Astrocyte of the spinal cord (primary cell): Measurements from ENCODE around the gene ARPC1B.
A peak's percentile ranks its signal among the peaks of the same experiment; 100 is the strongest.
"Not testable (repeated sequence)": the region's sequence is repeated elsewhere in the genome, so short reads cannot be mapped to it uniquely, and the experiment has no call there.

ENCODE experiments used
- DNase-seq: peaks from one replicate; pipeline ENCODE4 v3.0.0; 2011; ENCODE audit warnings: low read depth, low spot score
- H3K4me3 ChIP-seq: 2 replicates; pipeline ENCODE4 v1.5.1; 2011; ENCODE audit warnings: low read depth, mild to moderate bottlenecking, low read length, moderate library complexity
- CTCF ChIP-seq: IDR thresholded peaks from 2 replicates; pipeline ENCODE4 v1.5.1; 2012; ENCODE audit warnings: low read depth, mild to moderate bottlenecking, low read length, inconsistent platforms
- in situ Hi-C: cut with HindIII; loops from 2 replicates; pipeline ENCODE4 v1.10.0; 2017; ENCODE audit warnings: low sequenced_read_pairs

ARPC1B gene

GRCh38 chr7:99409806-99410205 lies 35.3 kb downstream of the ARPC1B start:
- H3K4me3 ChIP-seq = peak overlapping the region; percentile 94

GRCh38 chr7:99410635-99411034 lies 36.1 kb downstream of the ARPC1B start:
- DNase-seq = no peak
- in situ Hi-C loops = no loop called here
- no peak overlapping the region for H3K4me3 ChIP-seq
- no peak for TF ChIP-seq CTCF

More at GRCh38 chr7:99409806-99410205, 35.3 kb downstream of the ARPC1B start:
- in situ Hi-C loops = no loop called here
- TF ChIP-seq CTCF = no peak
- no peak for DNase-seq

- TF ChIP-seq CTCF = peak; percentile 66
- in situ Hi-C loops, H3K4me3 ChIP-seq: not testable (repeated sequence)
- peak; percentile 50 for DNase-seq
These were observed 41.1 kb downstream of the ARPC1B start for GRCh38 chr7:99415513-99416127.

GRCh38 chr7:99418260-99418659 lies 43.7 kb downstream of the ARPC1B start:
- no peak for TF ChIP-seq CTCF
- no peak overlapping the region for H3K4me3 ChIP-seq
- in situ Hi-C loops = no loop called here
- no peak for DNase-seq

- TF ChIP-seq CTCF = no peak
- in situ Hi-C loops = no loop called here
- H3K4me3 ChIP-seq = no peak overlapping the region
- no peak for DNase-seq
These were observed 44.9 kb downstream of the ARPC1B start for GRCh38 chr7:99419323-99420021.

GRCh38 chr7:99420213-99420612 lies 45.7 kb downstream of the ARPC1B start:
- in situ Hi-C loops = no loop called here

More at GRCh38 chr7:99420213-99420612, 45.7 kb downstream of the ARPC1B start:
- TF ChIP-seq CTCF = no peak
- DNase-seq = no peak
- no peak overlapping the region for H3K4me3 ChIP-seq
